CD14-positive monocyte (primary cell): ENCODE measurements around the gene EXOC4. TPM values are rescaled to one million over a fixed set of nuclear protein-coding genes. Genes with fewer than 3 reads are reported as not detected.

Source experiments
- DNase-seq, 3 donors: peaks; one replicate each; pipeline ENCODE4 v3.0.0-alpha.2; 2011 to 2022
- H2AFZ ChIP-seq: 2 replicates; pipeline ENCODE4 v1.6.0; 2012; ENCODE audit warnings: mild to moderate bottlenecking, low read depth, low read length, inconsistent platforms; ENCODE audit not compliant: insufficient read depth, poor library complexity, severe bottlenecking
- H3K27ac ChIP-seq, 2 donors: 1 replicate in 1 of 2; 2 replicates in 1 of 2; pipeline ENCODE4 v1.5.1; 2012 to 2013; ENCODE audit warnings: low read length in 2 of 2, control low read depth in 1 of 2, inconsistent platforms in 1 of 2, low read depth in 1 of 2, mild to moderate bottlenecking in 1 of 2
- H3K27me3 ChIP-seq, 2 donors: one replicate each; pipeline versions ENCODE4 v1.6.0 to v1.6.1; 2011 to 2013; ENCODE audit warnings: low read length in 2 of 2; ENCODE audit not compliant: control insufficient read depth in 2 of 2, insufficient read depth in 2 of 2
- H3K36me3 ChIP-seq, 2 donors: replicated peaks in 1 of 2; 1 replicate in 1 of 2; 2 replicates in 1 of 2; pipeline versions ENCODE4 v1.5.1 to v1.6.1; 2012 to 2013; ENCODE audit warnings: low read length in 2 of 2, control low read depth in 1 of 2, inconsistent platforms in 1 of 2, mild to moderate bottlenecking in 1 of 2; ENCODE audit not compliant: insufficient read depth in 2 of 2, control insufficient read depth in 1 of 2
- H3K4me1 ChIP-seq, 2 donors: 1 replicate in 1 of 2; 2 replicates in 1 of 2; pipeline versions ENCODE4 v1.5.1 to v1.6.1; 2012 to 2013; ENCODE audit warnings: low read length in 2 of 2, control low read depth in 1 of 2, inconsistent platforms in 1 of 2, mild to moderate bottlenecking in 1 of 2, moderate library complexity in 1 of 2; ENCODE audit not compliant: insufficient read depth in 2 of 2, control insufficient read depth in 1 of 2
- H3K4me2 ChIP-seq: replicated peaks from 2 replicates; pipeline ENCODE3; 2012; ENCODE audit warnings: low read length, moderate library complexity, mild to moderate bottlenecking; ENCODE audit not compliant: poor library complexity, severe bottlenecking; ENCODE audit errors: extremely low read depth
- H3K4me3 ChIP-seq, 3 experiments: fragments of 200-600 bp in 1 of 3; sonication (generic) in 1 of 3; replicated peaks in 1 of 3; 1 replicate in 2 of 3; 2 replicates in 1 of 3; pipeline ENCODE4 v1.5.1; 2011 to 2013; ENCODE audit warnings: low read length in 3 of 3, mild to moderate bottlenecking in 3 of 3, control low read depth in 2 of 3, low read depth in 2 of 3, inconsistent platforms in 1 of 3, moderate library complexity in 1 of 3
- H3K79me2 ChIP-seq: 2 replicates; pipeline ENCODE4 v1.6.0; 2012; ENCODE audit warnings: mild to moderate bottlenecking, control low read depth, inconsistent platforms, low read length, moderate library complexity; ENCODE audit not compliant: insufficient read depth
- H3K9ac ChIP-seq: 2 replicates; pipeline ENCODE4 v1.6.0; 2017; ENCODE audit warnings: low read length, mild to moderate bottlenecking; ENCODE audit not compliant: insufficient read depth, poor library complexity, severe bottlenecking
- H3K9me3 ChIP-seq, 2 donors: replicated peaks in 1 of 2; 1 replicate in 1 of 2; 2 replicates in 1 of 2; pipeline versions ENCODE4 v1.5.1 to v1.6.1; 2012 to 2013; ENCODE audit warnings: low read length in 2 of 2, control low read depth in 1 of 2; ENCODE audit not compliant: control insufficient read depth in 1 of 2, insufficient read depth in 1 of 2
- H4K20me1 ChIP-seq: 2 replicates; pipeline ENCODE4 v1.6.0; 2012; ENCODE audit warnings: mild to moderate bottlenecking, low read length, control low read depth, moderate library complexity; ENCODE audit not compliant: insufficient read depth
- H3K27ac Mint-ChIP-seq, 7 donors: one replicate each; pipeline ENCODE4 v1.8.0; 2020; ENCODE audit warnings: mild to moderate bottlenecking in 7 of 7, mixed read lengths in 7 of 7, moderate library complexity in 6 of 7, inconsistent platforms in 2 of 7
- H3K27me3 Mint-ChIP-seq, 3 donors: one replicate each; pipeline ENCODE4 v1.8.0; 2021 to 2022; ENCODE audit warnings: low read depth in 3 of 3, mild to moderate bottlenecking in 3 of 3, mixed read lengths in 3 of 3, moderate library complexity in 3 of 3, inconsistent platforms in 1 of 3
- H3K36me3 Mint-ChIP-seq, 2 donors: one replicate each; pipeline ENCODE4 v1.8.0; 2020; ENCODE audit warnings: mixed read lengths in 2 of 2, inconsistent platforms in 1 of 2, mild to moderate bottlenecking in 1 of 2
- H3K4me1 Mint-ChIP-seq: one replicate; pipeline ENCODE4 v1.8.0; 2020; ENCODE audit warnings: mild to moderate bottlenecking, mixed read lengths
- H3K4me3 Mint-ChIP-seq, 2 donors: one replicate each; pipeline ENCODE4 v1.8.0; 2020; ENCODE audit warnings: mild to moderate bottlenecking in 2 of 2, mixed read lengths in 2 of 2, moderate library complexity in 1 of 2
- H3K9me3 Mint-ChIP-seq, 7 donors: one replicate each; pipeline ENCODE4 v1.8.0; 2020 to 2022; ENCODE audit warnings: mixed read lengths in 7 of 7, mild to moderate bottlenecking in 6 of 7, moderate library complexity in 6 of 7, inconsistent platforms in 2 of 7
- WGBS: methylation state at CpG from one replicate; pipeline ENCODE4 v1.1.5; 2013; ENCODE audit warnings: missing lambda C conversion rate; ENCODE audit not compliant: insufficient coverage; 5-methylcytosine and 5-hydroxymethylcytosine counted together
- intact Hi-C, 2 donors: fragments of 100-400 bp; cut with micrococcal nuclease; formaldehyde crosslinking; loops; one replicate each; pipeline versions ENCODE4 v1.15.0 to v1.15.1; 2023
- polyA plus RNA-seq, 3 donors: library from polyadenylated mRNA; depleted of rRNA in 1 of 3; unstranded in 2 of 3; stranded (reverse) in 1 of 3; fragments of 300-500 nt in 2 of 3; fragments of >200 nt in 1 of 3; fragmentation: Illumina TruSeq in 2 of 3; gene quantifications; 1 replicate in 2 of 3; 2 replicates in 1 of 3; pipeline ENCODE4 v1.2.3, GENCODE V29; 2012 to 2021
- TF ChIP-seq, protein P1 (sequence below): fragments of 200-600 bp; IDR thresholded peaks from one replicate; pipeline ENCODE4 v1.8.0; 2022; ENCODE audit warnings: antibody characterized with exemption, mild to moderate bottlenecking

EXOC4 gene
- polyA plus RNA-seq, 3 donors, result 20.6 to 22.3 (median 22.3) TPM

DNA sequence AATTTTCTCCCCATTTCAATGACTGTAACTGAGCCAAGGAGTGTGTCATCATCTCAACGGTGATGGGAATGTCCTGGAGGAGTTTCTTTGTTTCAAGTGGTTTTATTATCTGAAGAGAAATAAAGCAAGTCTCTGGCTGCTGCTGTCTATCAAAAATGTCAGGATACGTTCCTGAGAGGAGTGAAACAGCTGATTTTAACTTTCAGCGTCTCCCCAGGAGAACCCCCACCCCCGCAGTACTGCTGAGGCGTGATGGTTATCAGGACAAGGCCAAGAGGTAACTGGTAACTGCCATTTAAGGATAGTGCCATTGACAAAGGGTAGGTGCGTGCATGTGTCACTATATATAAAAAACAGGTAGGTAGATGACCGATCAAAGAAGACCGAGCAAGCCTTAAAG is 803.9 kb downstream of the EXOC4 start:
- Histone ChIP-seq H3K79me2 (no peaks in the 10 kb centered on the region), H3K4me1 (no peaks in the 10 kb centered on the region), H3K9me3 (no peaks in the 10 kb centered on the region), H3K9ac (no peak overlapping the region), H3K4me2 (no peak overlapping the region), H2AFZ (no peak overlapping the region), H3K27me3 (no peaks in the 10 kb centered on the region), H4K20me1 (no peaks in the 10 kb centered on the region), H3K27ac (no peak overlapping the region), H3K36me3 (no peaks in the 10 kb centered on the region), H3K4me3 (no peak overlapping the region)
- intact Hi-C loops, result no loop called here
- 100% methylated on average over 2 of the region's 8 CpGs for WGBS
- peaks cover 3% of the 10 kb centered on the region for H3K4me1 Mint-ChIP-seq
- H3K27me3 Mint-ChIP-seq, result no peaks in the 10 kb centered on the region
- H3K9me3 Mint-ChIP-seq, result peaks cover 0 to 3% (median 0%) of the 10 kb centered on the region in 7 donors
- H3K36me3 Mint-ChIP-seq, result peaks cover 0 to 2% of the 10 kb centered on the region in 2 donors
- DNase-seq, result no peak
- H3K4me3 Mint-ChIP-seq, result no peak overlapping the region
- H3K27ac Mint-ChIP-seq, result no peak overlapping the region
- TF ChIP-seq, protein P1, sequence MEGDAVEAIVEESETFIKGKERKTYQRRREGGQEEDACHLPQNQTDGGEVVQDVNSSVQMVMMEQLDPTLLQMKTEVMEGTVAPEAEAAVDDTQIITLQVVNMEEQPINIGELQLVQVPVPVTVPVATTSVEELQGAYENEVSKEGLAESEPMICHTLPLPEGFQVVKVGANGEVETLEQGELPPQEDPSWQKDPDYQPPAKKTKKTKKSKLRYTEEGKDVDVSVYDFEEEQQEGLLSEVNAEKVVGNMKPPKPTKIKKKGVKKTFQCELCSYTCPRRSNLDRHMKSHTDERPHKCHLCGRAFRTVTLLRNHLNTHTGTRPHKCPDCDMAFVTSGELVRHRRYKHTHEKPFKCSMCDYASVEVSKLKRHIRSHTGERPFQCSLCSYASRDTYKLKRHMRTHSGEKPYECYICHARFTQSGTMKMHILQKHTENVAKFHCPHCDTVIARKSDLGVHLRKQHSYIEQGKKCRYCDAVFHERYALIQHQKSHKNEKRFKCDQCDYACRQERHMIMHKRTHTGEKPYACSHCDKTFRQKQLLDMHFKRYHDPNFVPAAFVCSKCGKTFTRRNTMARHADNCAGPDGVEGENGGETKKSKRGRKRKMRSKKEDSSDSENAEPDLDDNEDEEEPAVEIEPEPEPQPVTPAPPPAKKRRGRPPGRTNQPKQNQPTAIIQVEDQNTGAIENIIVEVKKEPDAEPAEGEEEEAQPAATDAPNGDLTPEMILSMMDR, result no peak

DNA sequence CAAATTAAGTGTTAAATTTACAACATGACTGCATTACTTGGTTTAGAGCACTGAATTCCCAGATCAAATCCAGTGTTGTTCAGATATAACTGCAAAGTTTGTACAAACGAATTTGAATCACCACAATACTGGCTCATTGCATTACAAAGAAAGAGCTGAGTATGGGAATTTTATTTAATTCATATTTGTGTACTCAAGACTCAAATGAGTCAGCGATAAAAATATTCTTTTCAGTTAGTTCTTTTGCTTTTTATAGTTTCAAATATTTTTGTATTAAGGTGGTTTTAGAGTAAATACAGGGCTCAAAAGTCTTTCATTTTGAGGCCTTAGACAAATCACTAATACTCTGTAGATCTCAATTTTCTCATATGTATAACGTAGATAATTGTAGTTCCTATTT is 805.6 kb downstream of the EXOC4 start:
- peaks cover 3% of the 10 kb centered on the region for H3K4me1 Mint-ChIP-seq
- DNase-seq, result no peak
- no CpG with 5 or more reads among the region's 3 CpGs for WGBS
- Histone ChIP-seq H3K27ac (no peak overlapping the region), H3K9ac (no peak overlapping the region), H3K4me1 (no peaks in the 10 kb centered on the region), H3K4me3 (no peak overlapping the region), H4K20me1 (no peaks in the 10 kb centered on the region), H3K9me3 (no peaks in the 10 kb centered on the region), H3K36me3 (no peaks in the 10 kb centered on the region), H2AFZ (no peak overlapping the region), H3K27me3 (no peaks in the 10 kb centered on the region), H3K4me2 (no peak overlapping the region), H3K79me2 (no peaks in the 10 kb centered on the region)
- no peaks in the 10 kb centered on the region for H3K27me3 Mint-ChIP-seq
- H3K4me3 Mint-ChIP-seq, result no peak overlapping the region
- H3K9me3 Mint-ChIP-seq, result peaks cover 0 to 1% (median 0%) of the 10 kb centered on the region in 7 donors
- intact Hi-C loops, result no loop called here
- TF ChIP-seq, protein P1, result no peak
- peaks cover 4 to 9% of the 10 kb centered on the region in 2 donors for H3K36me3 Mint-ChIP-seq
- H3K27ac Mint-ChIP-seq, result no peak overlapping the region
